Ectodermal cell (in vitro differentiated cells): ENCODE results near the gene ADGRB3.
"Not testable (repeated sequence)": the region's sequence is repeated elsewhere in the genome, so short reads cannot be mapped to it uniquely, and the experiment has no call there.

Experiments used
- H3K27ac ChIP-seq: 2 replicates; pipeline ENCODE4 v1.7.0; 2013; ENCODE audit warnings: mild to moderate bottlenecking, low read depth, low read length; ENCODE audit not compliant: insufficient read depth, poor library complexity, severe bottlenecking
- H3K27me3 ChIP-seq: 2 replicates; pipeline ENCODE4 v1.7.0; 2013; ENCODE audit warnings: mild to moderate bottlenecking, low read length; ENCODE audit not compliant: insufficient read depth, control insufficient read depth, poor library complexity, severe bottlenecking
- H3K36me3 ChIP-seq: one replicate; pipeline ENCODE4 v1.7.0; 2013; ENCODE audit warnings: low read length; ENCODE audit not compliant: control insufficient read depth, insufficient read depth
- H3K4me1 ChIP-seq: one replicate; pipeline ENCODE4 v1.7.0; 2013; ENCODE audit warnings: low read length; ENCODE audit not compliant: control insufficient read depth, insufficient read depth
- H3K4me3 ChIP-seq: 2 replicates; pipeline ENCODE4 v1.7.0; 2013; ENCODE audit warnings: low read depth, low read length, control low read depth; ENCODE audit not compliant: insufficient read depth
- H3K9me3 ChIP-seq: 2 replicates; pipeline ENCODE4 v1.7.0; 2013; ENCODE audit warnings: mild to moderate bottlenecking, low read length, moderate library complexity; ENCODE audit not compliant: control insufficient read depth
- WGBS, 2 experiments: methylation state at CpG; one replicate each; pipeline ENCODE4 v1.1.7; 2013; ENCODE audit warnings: missing lambda C conversion rate in 2 of 2; 5-methylcytosine and 5-hydroxymethylcytosine counted together

ADGRB3 gene

DNA sequence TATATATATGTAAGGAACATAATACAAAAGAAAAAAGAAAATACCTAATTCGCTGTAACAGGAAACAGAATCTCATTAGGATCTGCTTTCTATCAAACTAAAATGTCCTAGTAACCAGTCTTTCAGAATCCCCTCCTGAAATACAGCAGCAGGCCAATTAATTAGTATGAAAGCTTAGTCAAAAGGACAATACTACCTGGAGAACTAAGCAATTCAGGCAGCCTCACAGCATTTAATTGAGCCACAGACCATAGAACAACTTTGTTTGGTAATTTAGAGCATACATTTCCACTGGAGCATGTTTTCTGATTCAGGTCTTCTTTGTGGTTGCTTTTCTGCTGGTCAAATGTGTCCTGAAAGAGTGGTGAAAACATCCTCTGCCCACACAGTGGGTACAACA lies 645.8 kb downstream of the ADGRB3 start:
- Histone ChIP-seq H3K27ac (no peak overlapping the region), H3K9me3 (no peaks in the 10 kb centered on the region), H3K4me3 (no peak overlapping the region), H3K27me3 (no peaks in the 10 kb centered on the region), H3K36me3 (no peaks in the 10 kb centered on the region), H3K4me1 (peaks cover 14% of the 10 kb centered on the region)
- WGBS, 2 experiments: no CpG with 5 or more reads among the region's 1 CpG

DNA sequence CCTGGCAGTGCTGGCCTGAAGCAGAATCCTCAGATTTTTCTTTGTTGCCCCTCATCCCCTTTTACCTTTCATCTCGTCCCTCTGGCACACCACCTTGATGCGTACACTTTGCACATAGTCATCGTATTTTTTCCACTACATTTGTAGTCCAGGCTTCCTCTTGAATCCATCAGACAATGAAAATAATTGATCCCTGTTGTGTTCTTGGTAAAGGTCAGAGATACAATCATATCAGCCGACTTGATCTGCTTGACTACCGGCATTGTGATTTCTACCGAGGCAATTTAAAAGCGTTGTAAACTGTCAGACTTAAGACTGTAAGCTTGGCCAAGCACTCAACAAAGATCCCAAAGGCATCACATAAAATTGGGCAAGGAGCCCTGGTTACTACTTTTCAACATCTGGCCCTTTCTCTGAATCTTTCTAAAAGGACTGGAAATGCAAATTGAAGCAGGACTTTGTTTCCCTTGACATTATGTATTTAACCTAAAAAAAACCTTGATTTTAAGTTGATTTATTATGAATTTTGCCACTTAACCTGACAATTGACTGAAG lies 649.2 kb downstream of the ADGRB3 start:
- WGBS, 2 experiments: 91 to 93% methylated on average over 7 of the region's 7 CpGs
- Histone ChIP-seq H3K9me3 (no peaks in the 10 kb centered on the region), H3K27ac (no peak overlapping the region)

DNA sequence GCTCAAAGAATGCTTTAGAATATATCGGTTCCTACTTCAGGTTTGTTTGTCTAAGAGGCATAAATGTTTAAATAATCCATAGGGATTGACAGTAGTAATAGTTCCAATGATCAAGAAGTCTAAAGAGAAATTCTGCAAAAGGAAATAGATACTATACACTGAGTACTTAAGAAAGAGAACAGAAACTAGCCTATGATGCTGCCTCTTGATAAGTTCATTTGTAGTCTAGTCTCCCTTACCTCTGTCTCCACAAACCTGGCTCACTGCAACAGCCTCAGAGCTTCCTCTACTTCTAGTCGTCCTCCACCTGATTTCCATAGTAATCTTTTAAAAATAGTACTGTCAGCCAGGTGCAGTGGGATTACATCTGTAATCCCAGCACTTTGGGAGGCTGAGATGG lies 650.0 kb downstream of the ADGRB3 start:
- H3K27ac ChIP-seq: no peak overlapping the region
- H3K4me3 ChIP-seq: no peak overlapping the region
- H3K4me1 ChIP-seq: peaks cover 9% of the 10 kb centered on the region
- no peaks in the 10 kb centered on the region for H3K9me3 ChIP-seq
- WGBS, 2 experiments: 90 to 91% methylated on average over 2 of the region's 2 CpGs
- no peaks in the 10 kb centered on the region for H3K27me3 ChIP-seq
- no peaks in the 10 kb centered on the region for H3K36me3 ChIP-seq

More for the DNA sequence above, 649.2 kb downstream of the ADGRB3 start:
- no peaks in the 10 kb centered on the region for H3K36me3 ChIP-seq
- peaks cover 14% of the 10 kb centered on the region for H3K4me1 ChIP-seq
- H3K27me3 ChIP-seq: no peaks in the 10 kb centered on the region
- H3K4me3 ChIP-seq: no peak overlapping the region

DNA sequence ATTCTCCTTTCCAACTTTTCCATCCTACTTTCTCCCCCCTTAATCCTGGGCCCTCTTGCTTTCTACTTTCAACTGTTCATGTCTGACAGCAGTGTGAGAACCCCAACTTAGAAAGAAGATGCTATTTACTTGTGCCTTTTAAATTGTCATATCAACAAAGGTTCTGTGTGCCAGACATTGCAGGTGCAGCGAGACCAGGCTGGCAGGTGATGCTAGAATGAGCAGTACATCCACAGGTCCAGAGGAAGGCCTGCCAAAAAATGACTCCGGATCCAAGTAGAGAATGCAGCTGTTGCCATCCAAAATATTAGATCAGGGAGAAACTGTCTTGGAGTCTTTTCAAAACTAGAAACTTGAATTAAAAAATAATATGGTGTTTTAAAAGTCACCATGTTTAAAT lies 651.2 kb downstream of the ADGRB3 start:
- Histone ChIP-seq H3K27ac (no peak overlapping the region), H3K9me3 (no peaks in the 10 kb centered on the region), H3K36me3 (no peaks in the 10 kb centered on the region), H3K4me1 (peaks cover 2% of the 10 kb centered on the region), H3K27me3 (no peaks in the 10 kb centered on the region), H3K4me3 (no peak overlapping the region)
- WGBS, 2 experiments: 89 to 95% methylated on average over 2 of the region's 2 CpGs

DNA sequence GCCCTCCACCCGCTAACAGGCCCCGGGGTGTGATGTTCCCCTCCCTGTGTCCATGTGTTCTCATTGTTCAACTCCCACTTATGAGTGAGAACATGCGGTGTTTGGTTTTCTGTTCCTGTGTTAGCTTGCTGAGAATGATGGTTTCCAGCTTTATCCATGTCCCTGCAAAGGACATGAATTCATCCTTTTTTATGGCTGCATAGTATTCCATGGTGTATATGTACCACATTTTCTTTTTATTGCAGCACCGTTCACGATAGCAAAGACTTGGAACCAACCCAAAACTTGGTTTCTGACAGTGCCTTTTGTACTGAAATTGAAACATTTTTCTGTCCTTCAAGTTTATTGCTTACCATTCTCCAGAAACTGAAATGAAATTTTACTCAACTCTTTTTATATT lies 653.1 kb downstream of the ADGRB3 start:
- H3K9me3 ChIP-seq, H3K4me3 ChIP-seq, H3K4me1 ChIP-seq, H3K27me3 ChIP-seq, H3K27ac ChIP-seq, H3K36me3 ChIP-seq: not testable (repeated sequence)
- WGBS, 2 experiments: 98 to 99% methylated on average over 4 to 5 of the region's 5 CpGs

DNA sequence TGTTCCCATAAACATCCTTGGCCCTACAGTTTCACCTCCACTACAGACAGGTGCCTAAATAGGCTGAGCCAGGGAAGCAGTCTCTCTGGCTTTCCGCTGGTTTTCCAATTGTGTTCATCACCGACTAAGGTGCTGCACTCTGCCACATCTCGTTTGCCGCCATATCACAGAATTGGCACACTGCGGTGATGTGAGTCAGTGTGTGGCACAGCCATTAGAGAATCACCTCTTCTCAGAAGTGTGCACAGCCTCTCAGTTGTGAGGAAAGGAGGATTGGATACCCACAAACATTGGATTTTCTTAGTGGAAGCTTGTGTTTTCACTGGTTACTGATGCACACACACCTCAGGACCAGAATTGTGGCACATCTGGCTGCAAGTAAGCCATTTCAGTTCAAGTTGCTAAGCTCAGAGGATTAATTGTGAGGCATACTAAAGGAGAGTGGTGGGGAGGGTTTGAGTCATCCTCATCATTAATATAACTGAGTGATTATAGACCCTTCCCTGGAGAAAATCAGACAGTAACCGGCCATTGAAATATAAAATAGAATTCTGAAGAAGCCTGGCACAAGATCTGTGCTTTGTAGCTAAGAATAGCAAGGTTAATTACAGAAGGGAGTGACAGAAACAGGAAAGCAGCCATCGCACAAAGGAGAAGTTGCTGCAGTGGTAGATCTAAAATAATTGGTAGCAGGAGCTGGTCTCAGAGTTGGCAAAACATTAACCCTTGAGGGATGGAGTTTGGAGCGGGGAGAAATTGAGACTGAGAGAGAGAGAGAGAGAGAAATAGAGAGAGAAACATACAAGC lies 654.8 kb downstream of the ADGRB3 start:
- no peak overlapping the region for H3K27ac ChIP-seq

DNA sequence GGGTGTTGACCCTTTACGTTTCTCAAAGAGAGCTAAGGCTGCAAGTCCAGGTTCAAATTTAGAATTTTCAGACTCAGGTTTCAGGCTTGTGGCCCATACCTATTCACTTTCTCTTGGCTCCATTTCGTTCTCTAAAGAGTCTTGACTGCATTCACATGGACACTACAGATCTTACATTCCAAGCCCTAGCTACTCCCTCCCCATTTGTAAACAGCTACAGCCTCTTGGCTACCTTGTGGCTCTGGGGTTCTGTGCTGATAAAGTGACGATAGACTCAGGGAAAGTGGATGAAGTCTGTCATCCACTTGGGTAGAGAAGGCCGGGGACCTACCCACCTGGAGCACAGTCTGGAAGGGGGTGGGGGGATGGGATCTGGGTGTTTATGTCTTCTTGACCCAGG lies 658.4 kb downstream of the ADGRB3 start:
- H3K27ac ChIP-seq: no peak overlapping the region

More for the DNA sequence above, 654.8 kb downstream of the ADGRB3 start:
- no peaks in the 10 kb centered on the region for H3K36me3 ChIP-seq
- H3K9me3 ChIP-seq: no peaks in the 10 kb centered on the region
- no peaks in the 10 kb centered on the region for H3K4me1 ChIP-seq
- no peak overlapping the region for H3K4me3 ChIP-seq
- no peaks in the 10 kb centered on the region for H3K27me3 ChIP-seq
- 90 to 92% methylated on average over 8 of the region's 8 CpGs for WGBS, 2 experiments

DNA sequence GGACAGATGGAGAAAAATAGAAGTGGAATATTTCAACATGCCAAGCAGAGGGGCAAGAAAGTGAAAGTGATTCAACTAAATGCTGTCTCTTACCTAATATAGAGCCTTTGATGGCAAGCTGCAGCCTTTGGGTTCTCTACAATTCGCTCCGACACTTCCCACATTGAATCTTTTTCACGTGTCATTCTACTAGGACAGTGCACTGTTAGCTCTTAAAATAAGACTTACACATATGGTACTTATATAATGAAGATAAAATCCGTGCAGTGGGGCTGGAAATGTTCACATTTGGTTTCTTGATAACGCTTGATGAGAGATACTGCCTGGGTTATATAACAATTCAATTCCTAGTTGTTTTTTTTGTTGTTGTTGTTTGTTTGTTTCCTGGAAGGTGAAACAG lies 659.3 kb downstream of the ADGRB3 start:
- Histone ChIP-seq H3K27me3 (no peaks in the 10 kb centered on the region), H3K36me3 (no peaks in the 10 kb centered on the region), H3K4me3 (no peak overlapping the region)

More for the DNA sequence above, 658.4 kb downstream of the ADGRB3 start:
- Histone ChIP-seq H3K36me3 (no peaks in the 10 kb centered on the region), H3K9me3 (no peaks in the 10 kb centered on the region), H3K4me1 (no peaks in the 10 kb centered on the region), H3K27me3 (no peaks in the 10 kb centered on the region), H3K4me3 (no peak overlapping the region)
- 81 to 87% methylated on average over 4 of the region's 4 CpGs for whole genome bisulfite sequencing, 2 experiments

DNA sequence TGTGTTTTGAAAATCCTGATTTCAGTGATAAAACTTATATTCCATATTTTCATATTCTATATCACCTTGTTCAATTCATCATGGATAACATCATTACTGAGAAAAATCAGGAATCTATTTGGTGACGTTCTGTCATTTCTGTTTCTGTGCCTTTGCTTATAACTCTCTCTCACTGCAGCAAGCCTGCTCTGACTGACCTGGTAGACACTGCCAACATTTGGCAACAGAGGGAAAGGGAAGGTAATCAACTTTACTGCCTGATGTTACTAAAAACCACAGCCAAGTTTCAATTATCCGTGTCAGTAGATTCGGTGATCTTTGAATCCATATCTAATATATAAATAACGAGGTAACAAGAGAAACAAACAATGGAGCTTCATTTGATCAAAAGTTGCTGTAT lies 659.8 kb downstream of the ADGRB3 start:
- H3K9me3 ChIP-seq: no peaks in the 10 kb centered on the region
- H3K36me3 ChIP-seq: no peaks in the 10 kb centered on the region
- no peak overlapping the region for H3K27ac ChIP-seq
- 87 to 96% methylated on average over 4 of the region's 4 CpGs for WGBS, 2 experiments
- H3K4me1 ChIP-seq: no peaks in the 10 kb centered on the region
- no peak overlapping the region for H3K4me3 ChIP-seq
- H3K27me3 ChIP-seq: no peaks in the 10 kb centered on the region

More for the DNA sequence above, 659.3 kb downstream of the ADGRB3 start:
- WGBS, 2 experiments: 93 to 95% methylated on average over 4 to 5 of the region's 5 CpGs
- Histone ChIP-seq H3K9me3 (no peaks in the 10 kb centered on the region), H3K27ac (no peak overlapping the region), H3K4me1 (no peaks in the 10 kb centered on the region)

DNA sequence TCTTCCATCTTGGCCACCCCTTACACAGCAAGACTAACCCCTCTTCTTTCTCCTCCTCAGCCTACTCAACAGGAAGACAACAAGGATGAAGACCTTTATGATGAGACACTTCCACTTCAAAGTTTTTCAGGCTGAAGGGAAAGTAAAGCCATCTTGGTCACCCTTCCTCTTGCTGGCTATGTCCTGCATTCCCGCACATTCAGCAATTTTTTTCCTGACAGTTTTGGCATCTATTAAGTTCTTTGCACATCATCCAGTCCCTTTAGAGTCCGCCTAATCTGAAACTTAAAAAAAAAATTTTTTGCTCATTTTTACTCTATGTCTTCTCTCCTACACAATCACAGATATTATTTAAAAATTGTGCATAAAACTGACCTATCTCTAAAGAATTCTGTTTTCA lies 668.3 kb downstream of the ADGRB3 start:
- no peak overlapping the region for H3K4me3 ChIP-seq
- H3K27ac ChIP-seq: no peak overlapping the region
- H3K9me3 ChIP-seq: no peaks in the 10 kb centered on the region
- no peaks in the 10 kb centered on the region for H3K36me3 ChIP-seq
- no peaks in the 10 kb centered on the region for H3K27me3 ChIP-seq
- no peaks in the 10 kb centered on the region for H3K4me1 ChIP-seq
- WGBS, 2 experiments: 88 to 96% methylated on average over 2 of the region's 2 CpGs
